ENCODE results near the gene SH3D21. TPM values are rescaled to one million over a fixed set of nuclear protein-coding genes. Genes with fewer than 3 reads are reported as not detected.

The SH3D21 gene
- total RNA-seq, 4 donors from 2014 or later, result 12.7 to 143 (median 15.9) TPM

DNA sequence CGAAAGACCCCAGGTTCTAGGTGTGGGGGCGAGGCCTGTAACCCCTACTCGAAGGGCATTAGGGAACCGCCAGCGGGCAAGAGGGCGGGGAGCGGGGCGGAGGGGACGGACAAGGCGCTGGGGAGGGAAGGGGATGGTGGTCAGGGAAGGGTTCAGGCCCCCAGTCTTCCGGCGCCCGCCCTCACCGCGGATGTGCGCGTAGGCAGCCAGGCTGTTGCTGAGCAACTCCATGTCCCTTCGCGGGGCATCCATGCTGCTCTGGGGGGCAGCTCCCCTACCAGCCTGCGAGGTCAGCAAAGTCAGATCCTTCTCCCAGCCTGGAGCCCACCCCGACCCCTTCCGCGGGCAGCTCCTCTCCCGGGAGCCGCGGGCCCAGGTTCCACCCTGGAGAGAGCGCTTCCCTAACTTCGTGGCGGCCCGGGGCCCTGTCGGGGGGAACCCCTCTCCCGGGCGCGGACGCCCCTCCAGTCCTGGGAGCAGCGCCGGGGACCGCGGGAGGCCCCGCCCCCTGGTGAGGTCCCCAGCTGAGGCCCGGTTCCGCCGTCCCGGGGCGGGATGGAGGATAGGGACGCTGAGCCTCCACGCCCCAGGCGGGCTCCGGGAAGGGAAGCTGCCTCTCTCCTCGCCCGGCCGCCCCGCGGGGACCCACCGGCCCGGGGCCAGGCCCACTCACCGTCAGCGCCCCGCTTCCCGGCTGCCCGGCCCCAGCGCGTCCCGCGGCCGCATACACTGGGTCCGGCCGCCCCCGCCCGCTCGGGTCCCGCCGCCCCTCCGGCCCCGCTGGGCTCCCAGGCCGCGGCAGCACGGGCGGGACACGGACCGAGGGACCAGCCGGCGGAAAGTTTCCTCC lies 16.8 kb downstream of the SH3D21 start:
- H3K4me3 ChIP-seq, result peak overlapping the region; percentile 59 to 72 (median 71)
- no peaks in the 10 kb centered on the region for H3K36me3 ChIP-seq
- no peaks in the 10 kb centered on the region for H3K9me3 ChIP-seq
- in situ Hi-C loops (cut with MboI; ENCODE audit: low pct_ligation_motif_present in 1 of 4, low pct_unique_long_range_greater_than_20kb in 1 of 4, low sequenced_read_pairs in 3 of 4) (no loop called here), intact Hi-C loops (cut with DNase I; ENCODE audit: low total_unique reads) (no loop called here)
- peaks cover 11 to 38% (median 34%) of the 10 kb centered on the region in 4 donors for H3K4me1 ChIP-seq
- DNase-seq, result peak; percentile 56
- H3K27ac ChIP-seq, result peak overlapping the region; percentile 82 to 91 (median 86)
- TF ChIP-seq POLR2AphosphoS5 (IDR thresholded peaks at IDR 0.05) (no peak), EP300 (IDR thresholded peaks at IDR 0.05; ENCODE audit: low read depth) (no peak), POLR2A (IDR thresholded peaks at IDR 0.05) (no peak)
- TF ChIP-seq, protein P1, sequence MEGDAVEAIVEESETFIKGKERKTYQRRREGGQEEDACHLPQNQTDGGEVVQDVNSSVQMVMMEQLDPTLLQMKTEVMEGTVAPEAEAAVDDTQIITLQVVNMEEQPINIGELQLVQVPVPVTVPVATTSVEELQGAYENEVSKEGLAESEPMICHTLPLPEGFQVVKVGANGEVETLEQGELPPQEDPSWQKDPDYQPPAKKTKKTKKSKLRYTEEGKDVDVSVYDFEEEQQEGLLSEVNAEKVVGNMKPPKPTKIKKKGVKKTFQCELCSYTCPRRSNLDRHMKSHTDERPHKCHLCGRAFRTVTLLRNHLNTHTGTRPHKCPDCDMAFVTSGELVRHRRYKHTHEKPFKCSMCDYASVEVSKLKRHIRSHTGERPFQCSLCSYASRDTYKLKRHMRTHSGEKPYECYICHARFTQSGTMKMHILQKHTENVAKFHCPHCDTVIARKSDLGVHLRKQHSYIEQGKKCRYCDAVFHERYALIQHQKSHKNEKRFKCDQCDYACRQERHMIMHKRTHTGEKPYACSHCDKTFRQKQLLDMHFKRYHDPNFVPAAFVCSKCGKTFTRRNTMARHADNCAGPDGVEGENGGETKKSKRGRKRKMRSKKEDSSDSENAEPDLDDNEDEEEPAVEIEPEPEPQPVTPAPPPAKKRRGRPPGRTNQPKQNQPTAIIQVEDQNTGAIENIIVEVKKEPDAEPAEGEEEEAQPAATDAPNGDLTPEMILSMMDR (IDR thresholded peaks at IDR 0.05), result no peak
- H3K27me3 ChIP-seq, result peaks cover 27% of the 10 kb centered on the region
- 11% methylated on average over 24 of the region's 83 CpGs; no CpG with 5 or more reads in 1 of the 2 donors for WGBS, 2 donors (ENCODE audit: low coverage in 1 of 2)

DNA sequence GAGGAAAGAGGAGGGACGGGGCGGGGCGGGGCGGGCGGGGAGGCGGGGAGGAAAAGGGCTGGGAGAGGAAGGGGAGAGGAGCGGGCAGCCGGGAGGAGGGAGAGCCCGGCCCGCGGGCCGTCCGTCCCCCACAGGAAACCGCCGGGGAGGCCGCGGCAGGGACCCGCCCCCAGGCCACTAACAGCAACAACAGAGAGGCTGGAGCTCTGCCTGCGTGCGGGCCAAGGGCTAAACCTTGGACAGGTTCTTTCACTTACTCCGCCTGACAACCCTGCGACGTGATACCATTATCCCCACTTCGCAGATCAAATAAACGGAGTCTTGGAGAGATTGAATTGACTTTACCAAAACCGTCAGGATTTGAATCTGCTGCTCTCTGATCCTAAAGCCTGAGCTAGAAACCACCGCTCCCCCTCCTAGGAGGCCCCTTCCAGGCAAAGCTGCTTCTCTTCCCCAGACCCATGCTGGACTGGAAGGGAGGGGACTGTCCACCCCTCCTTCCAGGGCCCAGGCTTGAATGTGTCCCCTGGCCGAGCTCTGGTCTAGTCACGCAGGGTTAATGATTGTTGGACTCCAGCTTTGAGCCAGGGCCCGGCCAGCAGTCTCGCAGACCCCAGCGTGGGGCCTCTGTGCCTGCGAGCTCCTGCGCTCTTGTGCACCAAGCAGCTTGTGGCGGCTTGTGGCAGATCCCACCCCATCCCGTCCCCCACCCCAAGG lies 17.6 kb downstream of the SH3D21 start, which contains the start of gene EVA1B:
Gene EVA1B, minus strand, starts transcription at position 10 of the 717 bp plus-strand sequence. CDS start 608 bp downstream, outside the sequence.
- peaks cover 27% of the 10 kb centered on the region for H3K27me3 ChIP-seq
- H3K4me3 ChIP-seq, result peak within 1 kb of the TSS; percentile 59 to 72 (median 71)
- peak within 1 kb of the TSS; percentile 82 to 91 (median 86) for H3K27ac ChIP-seq
- intact Hi-C loops (cut with DNase I; ENCODE audit: low total_unique reads), result no loop called here
- peaks cover 11 to 39% (median 35%) of the 10 kb centered on the region in 4 donors for H3K4me1 ChIP-seq
- DNase-seq, result peak; percentile 79
- 8% methylated on average over 16 of the region's 36 CpGs; no CpG with 5 or more reads in 1 of the 2 donors for WGBS, 2 donors (ENCODE audit: low coverage in 1 of 2)
- no peaks in the 10 kb centered on the region for H3K36me3 ChIP-seq
- in situ Hi-C loops (cut with MboI; ENCODE audit: low pct_ligation_motif_present in 1 of 4, low pct_unique_long_range_greater_than_20kb in 1 of 4, low sequenced_read_pairs in 3 of 4), result no loop called here
- TF ChIP-seq, protein P1 (IDR thresholded peaks at IDR 0.05), result no peak
- TF ChIP-seq POLR2AphosphoS5 (IDR thresholded peaks at IDR 0.05), result peak in 1 of 3 donors; percentile 11
- no peaks in the 10 kb centered on the region for H3K9me3 ChIP-seq

GRCh38 chr1:36324353-36324703 lies 18.2 kb downstream of the SH3D21 start:
- Histone ChIP-seq H3K27ac (peak overlapping the region; percentile 82 to 91 (median 86)), H3K9me3 (no peaks in the 10 kb centered on the region), H3K36me3 (no peaks in the 10 kb centered on the region), H3K27me3 (peaks cover 27% of the 10 kb centered on the region), H3K4me3 (peak overlapping the region in 1 of 4 donors; percentile 72), H3K4me1 (peaks cover 11 to 43% (median 39%) of the 10 kb centered on the region in 4 donors)
- TF ChIP-seq, protein P1 (IDR thresholded peaks at IDR 0.05), result no peak
- TF ChIP-seq POLR2A (IDR thresholded peaks at IDR 0.05) (no peak), POLR2AphosphoS5 (IDR thresholded peaks at IDR 0.05) (no peak), EP300 (IDR thresholded peaks at IDR 0.05; ENCODE audit: low read depth) (no peak)
- intact Hi-C loops (cut with DNase I; ENCODE audit: low total_unique reads) (no loop called here), in situ Hi-C loops (cut with MboI; ENCODE audit: low pct_ligation_motif_present in 1 of 4, low pct_unique_long_range_greater_than_20kb in 1 of 4, low sequenced_read_pairs in 3 of 4) (no loop called here)
- no peak for DNase-seq
- WGBS, 2 donors (ENCODE audit: low coverage in 1 of 2), result 23 to 35% methylated on average over 3 to 9 of the region's 9 CpGs

- intact Hi-C loops (cut with DNase I; ENCODE audit: low total_unique reads) (no loop called here), in situ Hi-C loops (cut with MboI; ENCODE audit: low pct_ligation_motif_present in 1 of 4, low pct_unique_long_range_greater_than_20kb in 1 of 4, low sequenced_read_pairs in 3 of 4) (no loop called here)
- Histone ChIP-seq H3K27me3 (peaks cover 27% of the 10 kb centered on the region), H3K4me3 (no peak overlapping the region), H3K9me3 (no peaks in the 10 kb centered on the region), H3K27ac (no peak overlapping the region), H3K4me1 (peaks cover 11 to 33% (median 29%) of the 10 kb centered on the region in 4 donors), H3K36me3 (no peaks in the 10 kb centered on the region)
- no peak for DNase-seq
- TF ChIP-seq, protein P1 (IDR thresholded peaks at IDR 0.05), result no peak
- no peak for TF ChIP-seq POLR2A (IDR thresholded peaks at IDR 0.05)
- no peak for TF ChIP-seq EP300 (IDR thresholded peaks at IDR 0.05; ENCODE audit: low read depth)
- no peak for TF ChIP-seq POLR2AphosphoS5 (IDR thresholded peaks at IDR 0.05)
- 18 to 51% methylated on average over 3 to 6 of the region's 6 CpGs for WGBS, 2 donors (ENCODE audit: low coverage in 1 of 2)
Measured at GRCh38 chr1:36326499-36326898, 20.3 kb downstream of the SH3D21 start.

Data from transverse colon (tissue), 4 donors.